Prostate gland (tissue), 2 donors: Measurements from ENCODE around the gene POU6F1. TPM values are rescaled to one million over a fixed set of nuclear protein-coding genes. Genes with fewer than 3 reads are reported as not detected.
"Not testable (repeated sequence)": the region's sequence is repeated elsewhere in the genome, so short reads cannot be mapped to it uniquely, and the experiment has no call there.

Experiments
- DNase-seq: peaks from one replicate; pipeline ENCODE4 v3.0.0-alpha.2; 2019; ENCODE audit warnings: low spot score
- H3K27ac ChIP-seq, 2 donors: fragments of 200-600 bp; sonication (generic); 2 replicates each; pipeline ENCODE4 v1.5.1; 2017 to 2019
- H3K27me3 ChIP-seq: fragments of 200-600 bp; sonication (generic); replicated peaks from 2 replicates; pipeline ENCODE4 v1.5.1; 2019; ENCODE audit not compliant: insufficient read depth
- H3K36me3 ChIP-seq, 2 donors: fragments of 200-600 bp; sonication (generic); 1 replicate in 1 of 2; 2 replicates in 1 of 2; pipeline versions ENCODE4 v1.5.1 to v1.8.1; 2017 to 2019
- H3K4me1 ChIP-seq: fragments of 200-600 bp; sonication (generic); replicated peaks from 2 replicates; pipeline ENCODE4 v1.5.1; 2019
- H3K4me3 ChIP-seq, 2 donors: fragments of 200-600 bp; sonication (generic); 2 replicates each; pipeline ENCODE4 v1.5.1; 2017 to 2019
- H3K9me3 ChIP-seq: fragments of 200-600 bp; sonication (generic); 2 replicates; pipeline ENCODE4 v1.5.1; 2017
- POLR2A ChIP-seq: fragments of 450-650 bp; IDR thresholded peaks from one replicate; pipeline ENCODE4 v1.6.1; 2016; ENCODE audit warnings: antibody characterized with exemption, mild to moderate bottlenecking
- POLR2AphosphoS5 ChIP-seq: sonication (generic); formaldehyde crosslinking; IDR thresholded peaks from one replicate; pipeline ENCODE4 v1.6.1; 2017; ENCODE audit warnings: antibody characterized with exemption
- WGBS: methylation state at CpG from one replicate; pipeline ENCODE4 v1.1.5; 2018; 5-methylcytosine and 5-hydroxymethylcytosine counted together
- intact Hi-C: fragments of 100-400 bp; cut with DNase I; formaldehyde crosslinking; loops from one replicate; pipeline ENCODE4 v1.14.2; 2022
- total RNA-seq, 2 donors: library from RNA; depleted of rRNA; stranded (reverse); fragments of >200 nt; gene quantifications; one replicate each; pipeline ENCODE4 v1.1.0, GENCODE V29; 2016
- TF ChIP-seq, protein P1 (sequence below), 4 experiments: fragments of 200-600 bp in 2 of 4; fragments of 450-650 bp in 2 of 4; sonication (generic) in 2 of 4; IDR thresholded peaks; 1 replicate in 3 of 4; 2 replicates in 1 of 4; pipeline ENCODE4 v1.5.1; 2016 to 2019; ENCODE audit warnings: antibody characterized with exemption in 4 of 4, mild to moderate bottlenecking in 2 of 4, moderate library complexity in 2 of 4

Gene POU6F1
- total RNA-seq, 2 donors from 2014 or later = 13.5 to 17.2 TPM

- Histone ChIP-seq H3K36me3 (no peaks in the 10 kb centered on the region), H3K9me3 (no peaks in the 10 kb centered on the region), H3K27ac (no peak overlapping the region), H3K4me1 (no peaks in the 10 kb centered on the region), H3K4me3 (no peak overlapping the region), H3K27me3 (no peaks in the 10 kb centered on the region)
- TF ChIP-seq, protein P1, sequence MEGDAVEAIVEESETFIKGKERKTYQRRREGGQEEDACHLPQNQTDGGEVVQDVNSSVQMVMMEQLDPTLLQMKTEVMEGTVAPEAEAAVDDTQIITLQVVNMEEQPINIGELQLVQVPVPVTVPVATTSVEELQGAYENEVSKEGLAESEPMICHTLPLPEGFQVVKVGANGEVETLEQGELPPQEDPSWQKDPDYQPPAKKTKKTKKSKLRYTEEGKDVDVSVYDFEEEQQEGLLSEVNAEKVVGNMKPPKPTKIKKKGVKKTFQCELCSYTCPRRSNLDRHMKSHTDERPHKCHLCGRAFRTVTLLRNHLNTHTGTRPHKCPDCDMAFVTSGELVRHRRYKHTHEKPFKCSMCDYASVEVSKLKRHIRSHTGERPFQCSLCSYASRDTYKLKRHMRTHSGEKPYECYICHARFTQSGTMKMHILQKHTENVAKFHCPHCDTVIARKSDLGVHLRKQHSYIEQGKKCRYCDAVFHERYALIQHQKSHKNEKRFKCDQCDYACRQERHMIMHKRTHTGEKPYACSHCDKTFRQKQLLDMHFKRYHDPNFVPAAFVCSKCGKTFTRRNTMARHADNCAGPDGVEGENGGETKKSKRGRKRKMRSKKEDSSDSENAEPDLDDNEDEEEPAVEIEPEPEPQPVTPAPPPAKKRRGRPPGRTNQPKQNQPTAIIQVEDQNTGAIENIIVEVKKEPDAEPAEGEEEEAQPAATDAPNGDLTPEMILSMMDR (IDR thresholded peaks at IDR 0.05) = no peak
- TF ChIP-seq POLR2A (no peak), POLR2AphosphoS5 (no peak)
- WGBS = 95% methylated on average over 7 of the region's 7 CpGs
- intact Hi-C loops = no loop called here
- no peak for DNase-seq
These were observed 11.4 kb upstream of the POU6F1 start for GRCh38 chr12:51229116-51229809.

- intact Hi-C loops = no loop called here
These were observed 10.1 kb upstream of the POU6F1 start for GRCh38 chr12:51227962-51228361.

DNA sequence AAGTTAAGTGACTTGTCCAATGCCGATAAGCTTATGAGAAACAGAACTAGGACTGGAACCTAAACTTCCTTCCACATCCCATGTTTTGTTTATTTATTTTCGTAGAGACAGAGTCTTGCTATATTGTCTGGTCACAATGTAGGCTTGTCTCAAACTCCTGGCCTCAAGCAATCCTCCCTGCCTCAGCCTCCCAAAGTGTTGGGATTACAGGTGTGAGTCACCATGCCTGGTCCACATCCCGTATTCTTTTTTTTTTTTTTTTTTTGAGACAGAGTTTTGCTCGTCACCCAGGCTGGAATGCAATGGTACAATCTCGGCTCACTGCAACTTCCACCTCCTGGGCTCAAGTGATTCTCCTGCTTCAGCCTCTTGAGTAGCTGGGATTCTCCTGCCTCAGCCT lies 9.2 kb upstream of the POU6F1 start:
- H3K4me3 ChIP-seq, intact Hi-C loops, H3K27ac ChIP-seq, H3K27me3 ChIP-seq, H3K36me3 ChIP-seq, H3K4me1 ChIP-seq, H3K9me3 ChIP-seq, DNase-seq: not testable (repeated sequence)
- WGBS = 92% methylated on average over 5 of the region's 5 CpGs

More at GRCh38 chr12:51227962-51228361, 10.1 kb upstream of the POU6F1 start:
- Histone ChIP-seq H3K4me3 (no peak overlapping the region), H3K4me1 (no peaks in the 10 kb centered on the region), H3K27me3 (no peaks in the 10 kb centered on the region), H3K9me3 (no peaks in the 10 kb centered on the region), H3K27ac (no peak overlapping the region), H3K36me3 (no peaks in the 10 kb centered on the region)
- DNase-seq = no peak
- TF ChIP-seq, protein P1 (IDR thresholded peaks at IDR 0.05) = no peak
- no peak for TF ChIP-seq POLR2A
- 92% methylated on average over 1 of the region's 1 CpG for WGBS

DNA sequence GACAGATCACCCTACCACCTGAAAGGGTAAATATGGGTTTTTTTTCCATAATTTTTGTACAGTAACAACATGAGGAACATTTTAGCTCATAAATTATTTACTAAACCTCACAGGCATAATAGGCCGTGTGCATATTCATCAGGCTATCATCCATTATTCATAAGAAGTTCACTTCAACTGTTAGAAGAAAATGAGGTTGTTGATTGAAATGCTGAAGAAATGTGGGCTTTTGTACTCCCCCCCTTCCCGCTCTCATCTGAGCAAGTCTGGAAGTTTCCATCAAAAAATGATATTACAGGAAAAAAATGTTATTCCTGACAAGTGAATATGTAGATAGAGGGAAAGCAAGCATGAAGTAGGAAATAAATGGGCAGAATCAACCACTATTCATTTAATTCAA lies 7.9 kb upstream of the POU6F1 start:
- no peaks in the 10 kb centered on the region for H3K36me3 ChIP-seq
- 81% methylated on average over 2 of the region's 2 CpGs for WGBS
- no peaks in the 10 kb centered on the region for H3K4me1 ChIP-seq
- H3K4me3 ChIP-seq = no peak overlapping the region
- TF ChIP-seq, protein P1 (IDR thresholded peaks at IDR 0.05) = no peak
- TF ChIP-seq POLR2AphosphoS5 (no peak), POLR2A (no peak)
- H3K27me3 ChIP-seq = no peaks in the 10 kb centered on the region
- intact Hi-C loops = no loop called here
- no peak for DNase-seq
- H3K27ac ChIP-seq = no peak overlapping the region
- H3K9me3 ChIP-seq = no peaks in the 10 kb centered on the region

DNA sequence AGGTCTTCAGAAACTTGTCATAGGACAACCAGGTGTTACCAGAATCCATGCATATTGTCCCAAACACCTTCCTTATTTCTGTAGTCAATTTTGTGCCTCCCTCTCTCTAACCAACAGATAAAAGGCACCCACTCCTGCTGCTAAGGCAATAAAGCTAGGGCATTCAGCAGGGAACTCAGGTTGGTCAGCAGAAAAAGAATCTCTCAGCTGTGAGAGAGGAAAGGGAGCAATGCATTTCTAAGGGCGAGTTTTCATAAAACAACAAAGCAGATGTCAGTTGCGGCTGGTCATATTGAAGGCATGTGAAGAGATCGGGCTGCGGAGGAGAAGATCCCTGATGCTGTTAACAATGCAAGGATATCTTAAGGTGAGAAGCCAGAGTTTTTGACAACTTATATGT lies 7.4 kb upstream of the POU6F1 start:
- H3K27ac ChIP-seq = no peak overlapping the region
- H3K36me3 ChIP-seq = no peaks in the 10 kb centered on the region
- no peaks in the 10 kb centered on the region for H3K9me3 ChIP-seq
- no peaks in the 10 kb centered on the region for H3K4me1 ChIP-seq
- DNase-seq = no peak
- no peak for TF ChIP-seq POLR2AphosphoS5
- TF ChIP-seq POLR2A = no peak
- TF ChIP-seq, protein P1 (IDR thresholded peaks at IDR 0.05) = no peak
- no peaks in the 10 kb centered on the region for H3K27me3 ChIP-seq
- no peak overlapping the region for H3K4me3 ChIP-seq
- intact Hi-C loops = no loop called here
- 76% methylated on average over 4 of the region's 4 CpGs for WGBS
